Measurements from ENCODE around the gene SLC6A12.

DNA sequence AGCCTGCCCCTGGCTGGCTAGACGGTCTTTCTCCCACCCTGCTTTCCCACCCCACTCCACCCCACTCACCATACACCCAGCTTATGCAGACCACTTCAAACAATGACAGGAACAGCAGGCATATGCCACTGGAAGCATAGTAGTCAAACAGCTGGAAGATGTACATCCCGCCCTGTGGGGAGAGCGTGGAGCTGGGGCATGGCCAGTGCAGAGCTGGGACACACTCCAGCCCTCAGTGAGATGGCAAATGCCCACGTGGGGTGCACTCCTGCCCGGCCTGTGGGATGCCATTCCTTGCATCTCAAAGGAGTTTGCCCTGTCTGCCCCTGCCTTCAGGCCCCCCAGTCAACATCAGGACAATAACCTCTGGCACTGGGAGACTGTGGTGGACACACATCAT lies 18.8 kb downstream of the SLC6A12 start:
- TF ChIP-seq, protein P1, sequence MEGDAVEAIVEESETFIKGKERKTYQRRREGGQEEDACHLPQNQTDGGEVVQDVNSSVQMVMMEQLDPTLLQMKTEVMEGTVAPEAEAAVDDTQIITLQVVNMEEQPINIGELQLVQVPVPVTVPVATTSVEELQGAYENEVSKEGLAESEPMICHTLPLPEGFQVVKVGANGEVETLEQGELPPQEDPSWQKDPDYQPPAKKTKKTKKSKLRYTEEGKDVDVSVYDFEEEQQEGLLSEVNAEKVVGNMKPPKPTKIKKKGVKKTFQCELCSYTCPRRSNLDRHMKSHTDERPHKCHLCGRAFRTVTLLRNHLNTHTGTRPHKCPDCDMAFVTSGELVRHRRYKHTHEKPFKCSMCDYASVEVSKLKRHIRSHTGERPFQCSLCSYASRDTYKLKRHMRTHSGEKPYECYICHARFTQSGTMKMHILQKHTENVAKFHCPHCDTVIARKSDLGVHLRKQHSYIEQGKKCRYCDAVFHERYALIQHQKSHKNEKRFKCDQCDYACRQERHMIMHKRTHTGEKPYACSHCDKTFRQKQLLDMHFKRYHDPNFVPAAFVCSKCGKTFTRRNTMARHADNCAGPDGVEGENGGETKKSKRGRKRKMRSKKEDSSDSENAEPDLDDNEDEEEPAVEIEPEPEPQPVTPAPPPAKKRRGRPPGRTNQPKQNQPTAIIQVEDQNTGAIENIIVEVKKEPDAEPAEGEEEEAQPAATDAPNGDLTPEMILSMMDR (IDR thresholded peaks at IDR 0.05) = no peak
- no peak for TF ChIP-seq POLR2A (IDR thresholded peaks at IDR 0.05)
